PFSK-1 (cell line): ENCODE data around the gene SHISA2.

Experiments
- POLR2AphosphoS5 ChIP-seq: IDR thresholded peaks from 2 replicates; pipeline ENCODE4 v1.6.1; 2012; ENCODE audit warnings: low read depth, mild to moderate bottlenecking, control low read depth, low read length, moderate library complexity
- TAF1 ChIP-seq: IDR thresholded peaks from 2 replicates; pipeline ENCODE4 v1.6.1; 2012; ENCODE audit warnings: low read length, control low read depth, borderline replicate concordance; ENCODE audit not compliant: insufficient read depth

- no peak for TF ChIP-seq POLR2AphosphoS5
- TF ChIP-seq TAF1 = no peak
Observed at GRCh38 chr13:26045142-26045541, 6.7 kb downstream of the SHISA2 start.
